ENCODE data around the gene PNLIPRP1.

DNA sequence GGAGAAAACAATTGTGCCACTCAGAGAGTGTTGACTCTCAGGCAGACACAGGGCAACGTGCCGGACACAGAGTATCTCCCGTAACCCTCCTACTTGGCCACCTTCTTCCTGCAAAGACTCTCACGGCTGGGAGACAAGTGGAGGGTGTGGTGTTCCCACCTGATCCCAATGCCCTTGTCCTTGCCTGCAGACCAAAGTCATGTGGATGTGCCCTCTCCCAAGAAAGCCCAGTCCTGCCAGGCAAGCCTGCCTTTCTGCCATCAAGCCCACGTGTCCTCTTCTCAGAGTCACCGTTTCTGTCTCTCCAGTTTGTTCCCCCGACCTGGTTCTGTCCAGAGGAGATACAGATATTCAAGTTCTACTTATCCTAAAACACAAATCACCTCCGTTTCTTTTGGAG is 30.7 kb downstream of the PNLIPRP1 start:
- TF ChIP-seq EZH2 (IDR thresholded peaks at IDR 0.05; ENCODE audit: low read length, missing control alignments), result no peak
- TF ChIP-seq, protein P1, sequence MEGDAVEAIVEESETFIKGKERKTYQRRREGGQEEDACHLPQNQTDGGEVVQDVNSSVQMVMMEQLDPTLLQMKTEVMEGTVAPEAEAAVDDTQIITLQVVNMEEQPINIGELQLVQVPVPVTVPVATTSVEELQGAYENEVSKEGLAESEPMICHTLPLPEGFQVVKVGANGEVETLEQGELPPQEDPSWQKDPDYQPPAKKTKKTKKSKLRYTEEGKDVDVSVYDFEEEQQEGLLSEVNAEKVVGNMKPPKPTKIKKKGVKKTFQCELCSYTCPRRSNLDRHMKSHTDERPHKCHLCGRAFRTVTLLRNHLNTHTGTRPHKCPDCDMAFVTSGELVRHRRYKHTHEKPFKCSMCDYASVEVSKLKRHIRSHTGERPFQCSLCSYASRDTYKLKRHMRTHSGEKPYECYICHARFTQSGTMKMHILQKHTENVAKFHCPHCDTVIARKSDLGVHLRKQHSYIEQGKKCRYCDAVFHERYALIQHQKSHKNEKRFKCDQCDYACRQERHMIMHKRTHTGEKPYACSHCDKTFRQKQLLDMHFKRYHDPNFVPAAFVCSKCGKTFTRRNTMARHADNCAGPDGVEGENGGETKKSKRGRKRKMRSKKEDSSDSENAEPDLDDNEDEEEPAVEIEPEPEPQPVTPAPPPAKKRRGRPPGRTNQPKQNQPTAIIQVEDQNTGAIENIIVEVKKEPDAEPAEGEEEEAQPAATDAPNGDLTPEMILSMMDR (conservative IDR thresholded peaks at IDR 0.05 in 1 of 2, IDR thresholded peaks at IDR 0.05 in 1 of 2; ENCODE audit: low read depth in 1 of 2, low read length in 2 of 2), result no peak
